Right lobe of liver (tissue), 6 donors: ENCODE results near the gene WIPI1. TPM values are rescaled to one million over a fixed set of nuclear protein-coding genes. Genes with fewer than 3 reads are reported as not detected.

Source experiments
- ATAC-seq, 4 donors: fragments of 200-7000 bp; cut with Tn5 transposase; one replicate each; pipeline ENCODE4 v1.9.1; 2020; ENCODE audit warnings: mild to moderate bottlenecking in 4 of 4, moderate library complexity in 4 of 4
- DNase-seq, 3 donors: peaks; one replicate each; pipeline ENCODE4 v3.0.0-alpha.2; 2020
- H3K27ac ChIP-seq, 3 donors: fragments of 200-600 bp; one replicate each; pipeline ENCODE4 v1.8.0; 2022
- H3K27me3 ChIP-seq, 2 donors: fragments of 200-600 bp; one replicate each; pipeline ENCODE4 v1.8.0; 2022
- H3K36me3 ChIP-seq, 4 donors: fragments of 200-600 bp; sonication (generic) in 1 of 4; one replicate each; pipeline versions ENCODE4 v1.5.1 to v1.8.0; 2017 to 2022; ENCODE audit warnings: control low read depth in 1 of 4
- H3K4me1 ChIP-seq, 4 donors: fragments of 200-600 bp; sonication (generic) in 1 of 4; one replicate each; pipeline versions ENCODE4 v1.5.1 to v1.8.0; 2017 to 2022; ENCODE audit warnings: control low read depth in 1 of 4
- H3K4me3 ChIP-seq, 3 donors: fragments of 200-600 bp; one replicate each; pipeline ENCODE4 v1.8.0; 2022
- H3K9me3 ChIP-seq, 4 donors: fragments of 200-600 bp; sonication (generic) in 1 of 4; one replicate each; pipeline versions ENCODE4 v1.5.1 to v1.8.0; 2017 to 2022; ENCODE audit warnings: control low read depth in 1 of 4
- POLR2A ChIP-seq: fragments of 450-650 bp; IDR thresholded peaks from one replicate; pipeline ENCODE4 v1.6.1; 2017; ENCODE audit warnings: antibody characterized with exemption, mild to moderate bottlenecking
- WGBS: methylation state at CpG from one replicate; pipeline ENCODE4 v1.1.6; 2018; ENCODE audit warnings: low coverage, low lambda C conversion rate; ENCODE audit not compliant: insufficient coverage; ENCODE audit errors: missing lambda C conversion rate; 5-methylcytosine and 5-hydroxymethylcytosine counted together
- intact Hi-C, 2 donors: fragments of 100-400 bp; cut with DNase I; formaldehyde crosslinking; loops; one replicate each; pipeline versions ENCODE4 v1.11.2 to v1.14.1; 2022
- total RNA-seq, 6 experiments: library from RNA; depleted of rRNA in 2 of 6; stranded (reverse); fragments of >200 nt in 2 of 6; fragmentation: NEBNext Ultra II Directional in 3 of 6; extraction: Animal tissue kit (Norgen Biotek cat#: 25700) in 3 of 6; gene quantifications; one replicate each; pipeline versions ENCODE4 v1.1.0 to v1.2.4, GENCODE V29; 2016 to 2023
- TF ChIP-seq, protein P1 (sequence below), 4 donors: fragments of 200-600 bp in 3 of 4; fragments of 450-650 bp in 1 of 4; IDR thresholded peaks; one replicate each; pipeline versions ENCODE4 v1.5.1 to v1.8.0; 2016 to 2022; ENCODE audit warnings: antibody characterized with exemption in 4 of 4, mild to moderate bottlenecking in 2 of 4
- donor health status: DM: no; HTN: yes; CAD: no.
- donor health status: DM: no; HTN: no; CAD: no.
- donor health status: DM: no; HTN: no; CAD: no.
- donor health status: DM: no; HTN: yes; CAD: no.
- donor health status: DM: no; HTN: yes; CAD: no.

Gene WIPI1
- total RNA-seq, 6 experiments from 2014 or later: 18.0 to 23.8 (median 19.9) TPM

DNA sequence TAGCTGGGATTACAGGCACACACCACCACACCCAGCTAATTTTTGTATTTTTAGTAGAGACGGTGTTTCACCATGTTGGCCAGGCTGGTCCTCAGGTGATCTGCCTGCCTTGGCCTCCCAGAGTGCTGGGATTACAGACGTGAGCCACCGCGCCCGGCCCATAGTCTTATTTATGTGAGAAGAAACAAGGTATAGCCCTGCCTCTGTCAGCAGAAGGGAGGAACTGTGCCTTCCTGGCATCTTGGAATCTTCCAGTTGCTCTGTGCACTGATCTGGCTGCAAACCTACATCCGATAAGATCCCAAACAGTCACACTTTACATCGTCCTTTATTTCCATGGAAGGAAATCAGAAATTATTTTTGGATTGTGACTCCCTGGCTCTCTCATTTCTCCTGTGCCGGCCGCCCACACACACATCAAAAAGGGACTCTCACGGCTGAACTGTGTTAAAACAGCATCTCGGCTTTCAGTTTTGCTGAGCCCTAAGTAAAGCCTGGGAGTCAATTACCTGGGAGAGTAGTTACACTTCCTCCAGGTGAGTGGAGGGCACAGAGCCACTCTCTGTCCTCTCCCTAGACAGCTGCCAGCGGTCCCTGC, 23.3 kb downstream of the WIPI1 start:
- Histone ChIP-seq H3K9me3 (no peaks in the 10 kb centered on the region), H3K4me1 (peaks cover 0 to 19% (median 7%) of the 10 kb centered on the region in 4 donors), H3K27ac (no peak overlapping the region), H3K36me3 (peaks cover 4 to 52% (median 8%) of the 10 kb centered on the region in 4 donors), H3K4me3 (no peak overlapping the region), H3K27me3 (no peaks in the 10 kb centered on the region)
- intact Hi-C loops: loop anchor here in 1 of 2 donors (10.0 kb wide), 1 partner anchor 169 kb away; no protein-coding TSS in a partner anchor
- DNase-seq (no peak), ATAC-seq (no peak)
- 92% methylated on average over 10 of the region's 12 CpGs for WGBS
- TF ChIP-seq, protein P1, sequence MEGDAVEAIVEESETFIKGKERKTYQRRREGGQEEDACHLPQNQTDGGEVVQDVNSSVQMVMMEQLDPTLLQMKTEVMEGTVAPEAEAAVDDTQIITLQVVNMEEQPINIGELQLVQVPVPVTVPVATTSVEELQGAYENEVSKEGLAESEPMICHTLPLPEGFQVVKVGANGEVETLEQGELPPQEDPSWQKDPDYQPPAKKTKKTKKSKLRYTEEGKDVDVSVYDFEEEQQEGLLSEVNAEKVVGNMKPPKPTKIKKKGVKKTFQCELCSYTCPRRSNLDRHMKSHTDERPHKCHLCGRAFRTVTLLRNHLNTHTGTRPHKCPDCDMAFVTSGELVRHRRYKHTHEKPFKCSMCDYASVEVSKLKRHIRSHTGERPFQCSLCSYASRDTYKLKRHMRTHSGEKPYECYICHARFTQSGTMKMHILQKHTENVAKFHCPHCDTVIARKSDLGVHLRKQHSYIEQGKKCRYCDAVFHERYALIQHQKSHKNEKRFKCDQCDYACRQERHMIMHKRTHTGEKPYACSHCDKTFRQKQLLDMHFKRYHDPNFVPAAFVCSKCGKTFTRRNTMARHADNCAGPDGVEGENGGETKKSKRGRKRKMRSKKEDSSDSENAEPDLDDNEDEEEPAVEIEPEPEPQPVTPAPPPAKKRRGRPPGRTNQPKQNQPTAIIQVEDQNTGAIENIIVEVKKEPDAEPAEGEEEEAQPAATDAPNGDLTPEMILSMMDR (IDR thresholded peaks at IDR 0.05): no peak
- TF ChIP-seq POLR2A: no peak

DNA sequence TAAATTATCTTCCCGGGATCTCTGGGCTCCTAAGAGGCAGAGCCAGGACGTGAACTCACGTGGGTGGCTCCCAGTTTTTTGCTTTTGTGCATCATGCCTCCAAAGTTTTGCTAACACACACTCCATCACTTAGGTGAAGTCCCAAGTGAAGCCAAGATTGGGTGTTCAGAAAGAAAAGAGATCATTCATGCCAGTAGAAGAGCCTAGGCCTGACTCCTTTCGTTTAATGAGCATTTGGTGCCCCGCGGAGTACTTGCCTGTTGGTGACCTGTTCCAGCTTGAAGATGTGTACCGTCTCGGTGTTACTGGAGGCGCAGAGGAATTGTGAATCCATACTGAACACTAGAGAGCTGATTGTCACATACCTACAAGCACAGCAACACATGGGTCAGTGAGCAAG, 24.1 kb downstream of the WIPI1 start:
- H3K27ac ChIP-seq: no peak overlapping the region
- WGBS: 94% methylated on average over 9 of the region's 9 CpGs
- DNase-seq (no peak), ATAC-seq (no peak)
- intact Hi-C loops: loop anchor here in 1 of 2 donors (10.0 kb wide), 1 partner anchor 168 kb away; no protein-coding TSS in a partner anchor
- TF ChIP-seq POLR2A: no peak
- TF ChIP-seq, protein P1 (IDR thresholded peaks at IDR 0.05): no peak
- no peak overlapping the region for H3K4me3 ChIP-seq
- peaks cover 4 to 56% (median 8%) of the 10 kb centered on the region in 4 donors for H3K36me3 ChIP-seq
- peaks cover 0 to 23% (median 9%) of the 10 kb centered on the region in 4 donors for H3K4me1 ChIP-seq
- no peaks in the 10 kb centered on the region for H3K27me3 ChIP-seq
- no peaks in the 10 kb centered on the region for H3K9me3 ChIP-seq

DNA sequence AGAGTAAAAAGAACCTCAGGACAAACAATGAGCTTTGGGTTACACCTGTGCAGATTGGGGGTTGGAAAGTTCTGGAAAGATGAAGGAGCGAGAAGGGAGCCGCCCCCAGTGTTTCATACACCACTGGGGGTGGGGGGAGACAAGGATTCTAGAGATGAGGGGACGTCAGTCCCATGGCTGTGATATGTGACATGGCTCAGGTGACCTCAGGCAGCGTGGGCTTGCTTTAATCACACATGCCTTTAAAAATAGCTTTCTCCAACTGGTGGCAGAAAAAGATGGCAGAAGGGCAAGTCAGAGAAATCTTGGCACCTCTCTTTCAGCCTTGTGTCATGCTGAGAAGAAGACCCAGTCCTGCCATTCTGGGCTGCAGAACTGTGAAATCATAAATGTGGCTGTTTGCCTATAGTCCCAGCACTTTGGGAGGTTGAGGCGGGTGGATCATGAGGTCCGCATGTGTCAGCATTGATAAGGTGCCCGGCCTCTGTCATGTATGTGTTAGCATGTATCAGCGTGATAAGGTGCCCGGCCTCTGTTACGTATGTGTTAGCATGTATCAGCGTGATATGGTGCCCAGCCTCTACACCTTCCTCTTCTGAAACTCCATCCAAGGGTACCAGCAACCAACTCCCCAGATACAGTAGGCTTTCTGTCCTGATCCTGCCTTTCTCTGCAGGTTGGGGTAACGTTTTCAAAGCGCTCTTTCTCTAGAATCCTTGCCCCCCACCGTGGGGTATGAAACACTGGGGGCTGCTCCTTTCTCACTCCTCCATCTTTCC, 25.0 kb downstream of the WIPI1 start:
- Histone ChIP-seq H3K9me3 (no peaks in the 10 kb centered on the region), H3K27ac (no peak overlapping the region), H3K4me1 (peaks cover 0 to 16% (median 8%) of the 10 kb centered on the region in 4 donors), H3K36me3 (peaks cover 6 to 65% (median 8%) of the 10 kb centered on the region in 4 donors), H3K4me3 (no peak overlapping the region), H3K27me3 (no peaks in the 10 kb centered on the region)
- WGBS: 89% methylated on average over 4 of the region's 14 CpGs
- DNase-seq (no peak), ATAC-seq (no peak)
- TF ChIP-seq POLR2A: no peak
- TF ChIP-seq, protein P1 (IDR thresholded peaks at IDR 0.05): no peak
- intact Hi-C loops: loop anchor here in 1 of 2 donors (10.0 kb wide), 1 partner anchor 167 kb away; no protein-coding TSS in a partner anchor

DNA sequence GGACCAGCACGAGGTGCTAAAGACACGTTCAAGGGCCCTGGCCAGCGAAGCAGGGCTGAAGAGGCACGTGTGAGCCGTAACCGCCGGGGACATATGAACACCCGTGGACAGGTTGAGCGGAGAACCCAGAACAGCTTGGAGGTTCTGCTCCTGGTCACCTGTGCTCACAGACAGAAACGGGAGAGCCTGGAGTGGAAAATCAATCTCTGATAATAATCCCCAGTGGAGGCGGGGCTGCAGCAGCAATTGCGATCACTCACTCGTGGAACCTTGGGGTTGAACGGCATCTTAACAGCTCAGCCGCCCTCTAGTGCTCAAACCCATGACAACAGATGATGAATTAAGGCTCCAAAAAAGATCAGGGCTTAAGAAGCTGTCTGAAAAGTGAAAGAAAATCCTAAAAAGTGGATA, 25.6 kb downstream of the WIPI1 start:
- intact Hi-C loops: loop anchor here in 1 of 2 donors (10.0 kb wide), 1 partner anchor 167 kb away; no protein-coding TSS in a partner anchor
- WGBS: 66% methylated on average over 15 of the region's 15 CpGs
- ATAC-seq (peak in 1 of 4 donors; percentile 18), DNase-seq (no peak)
- H3K9me3 ChIP-seq: no peaks in the 10 kb centered on the region
- no peak for TF ChIP-seq POLR2A
- TF ChIP-seq, protein P1 (IDR thresholded peaks at IDR 0.05): peak; percentile 9 to 18 (median 14)
- peaks cover 7 to 65% (median 8%) of the 10 kb centered on the region in 4 donors for H3K36me3 ChIP-seq
- H3K4me1 ChIP-seq: peaks cover 0 to 14% (median 6%) of the 10 kb centered on the region in 4 donors
- no peaks in the 10 kb centered on the region for H3K27me3 ChIP-seq
- H3K4me3 ChIP-seq: no peak overlapping the region
- no peak overlapping the region for H3K27ac ChIP-seq
